HG03060 (cell line): Measurements from ENCODE around the gene AQP12B.
"Not testable (repeated sequence)": the region's sequence is repeated elsewhere in the genome, so short reads cannot be mapped to it uniquely, and the experiment has no call there.

Source experiments
- ATAC-seq: cut with Tn5 transposase; IDR thresholded peaks from one replicate; pipeline ENCODE4 v1.9.1; 2021; ENCODE audit warnings: low read depth, moderate number of reproducible peaks; ENCODE audit not compliant: unreplicated experiment

AQP12B gene

GRCh38 chr2:240685771-240686371, 3.2 kb upstream of the AQP12B start:
- ATAC-seq: no peak

GRCh38 chr2:240683980-240684728, 1.5 kb upstream of the AQP12B start:
- not testable (repeated sequence) for ATAC-seq

- not testable (repeated sequence) for ATAC-seq
Measured at GRCh38 chr2:240683329-240683979, 769 bp upstream of the AQP12B start.

- not testable (repeated sequence) for ATAC-seq
Measured at GRCh38 chr2:240680185-240680584, 2.5 kb downstream of the AQP12B start.

GRCh38 chr2:240678909-240679308, 3.8 kb downstream of the AQP12B start:
- ATAC-seq: not testable (repeated sequence)

GRCh38 chr2:240678043-240678442, 4.6 kb downstream of the AQP12B start:
- ATAC-seq: not testable (repeated sequence)

- ATAC-seq: not testable (repeated sequence)
Measured at GRCh38 chr2:240675345-240675744, 7.3 kb downstream of the AQP12B start.

GRCh38 chr2:240674461-240675184, 8.1 kb downstream of the AQP12B start:
- ATAC-seq: not testable (repeated sequence)

GRCh38 chr2:240672701-240673190, 9.9 kb downstream of the AQP12B start:
- ATAC-seq: no peak

GRCh38 chr2:240672076-240672700, 10.5 kb downstream of the AQP12B start:
- no peak for ATAC-seq

- ATAC-seq: no peak
Measured at GRCh38 chr2:240670950-240671349, 11.7 kb downstream of the AQP12B start.

- no peak for ATAC-seq
Measured at GRCh38 chr2:240670402-240670801, 12.3 kb downstream of the AQP12B start.

GRCh38 chr2:240664622-240665021, 18.1 kb downstream of the AQP12B start:
- no peak for ATAC-seq

- no peak for ATAC-seq
Measured at GRCh38 chr2:240663546-240664190, 19.0 kb downstream of the AQP12B start.

- ATAC-seq: no peak
Measured at GRCh38 chr2:240662681-240663080, 20.0 kb downstream of the AQP12B start.

GRCh38 chr2:240659883-240660282, 22.8 kb downstream of the AQP12B start:
- ATAC-seq: not testable (repeated sequence)

- ATAC-seq: peak; percentile 49
Measured at GRCh38 chr2:240655931-240656886, 26.5 kb downstream of the AQP12B start.

GRCh38 chr2:240651185-240651584, 31.5 kb downstream of the AQP12B start:
- no peak for ATAC-seq
